Nephron (organoid): ENCODE results near the gene SORT1.

Experiments
- H3K27ac Mint-ChIP-seq, 3 experiments: 2 replicates each; pipeline ENCODE4 v1.8.0; 2020; ENCODE audit warnings: mixed read lengths in 3 of 3, mild to moderate bottlenecking in 2 of 3, moderate library complexity in 1 of 3
- H3K27me3 Mint-ChIP-seq: 2 replicates; pipeline ENCODE4 v1.8.0; 2021; ENCODE audit warnings: low read depth, mild to moderate bottlenecking, moderate library complexity, mixed read lengths
- H3K36me3 Mint-ChIP-seq: 2 replicates; pipeline ENCODE4 v1.8.0; 2020; ENCODE audit warnings: low read depth, mixed read lengths
- H3K4me1 Mint-ChIP-seq: 2 replicates; pipeline ENCODE4 v1.8.0; 2020; ENCODE audit warnings: mixed read lengths
- H3K4me3 Mint-ChIP-seq, 3 experiments: 2 replicates each; pipeline ENCODE4 v1.8.0; 2020; ENCODE audit warnings: mild to moderate bottlenecking in 3 of 3, mixed read lengths in 3 of 3, moderate library complexity in 2 of 3
- H3K9me3 Mint-ChIP-seq: 2 replicates; pipeline ENCODE4 v1.8.0; 2020; ENCODE audit warnings: mixed read lengths
- CTCF ChIP-seq, 3 experiments: fragments of 200-600 bp; sonication (generic); IDR thresholded peaks; one replicate each; pipeline ENCODE4 v1.5.0; 2021; ENCODE audit warnings: antibody characterized with exemption in 3 of 3; ENCODE audit not compliant: unreplicated experiment in 3 of 3

Gene SORT1

DNA sequence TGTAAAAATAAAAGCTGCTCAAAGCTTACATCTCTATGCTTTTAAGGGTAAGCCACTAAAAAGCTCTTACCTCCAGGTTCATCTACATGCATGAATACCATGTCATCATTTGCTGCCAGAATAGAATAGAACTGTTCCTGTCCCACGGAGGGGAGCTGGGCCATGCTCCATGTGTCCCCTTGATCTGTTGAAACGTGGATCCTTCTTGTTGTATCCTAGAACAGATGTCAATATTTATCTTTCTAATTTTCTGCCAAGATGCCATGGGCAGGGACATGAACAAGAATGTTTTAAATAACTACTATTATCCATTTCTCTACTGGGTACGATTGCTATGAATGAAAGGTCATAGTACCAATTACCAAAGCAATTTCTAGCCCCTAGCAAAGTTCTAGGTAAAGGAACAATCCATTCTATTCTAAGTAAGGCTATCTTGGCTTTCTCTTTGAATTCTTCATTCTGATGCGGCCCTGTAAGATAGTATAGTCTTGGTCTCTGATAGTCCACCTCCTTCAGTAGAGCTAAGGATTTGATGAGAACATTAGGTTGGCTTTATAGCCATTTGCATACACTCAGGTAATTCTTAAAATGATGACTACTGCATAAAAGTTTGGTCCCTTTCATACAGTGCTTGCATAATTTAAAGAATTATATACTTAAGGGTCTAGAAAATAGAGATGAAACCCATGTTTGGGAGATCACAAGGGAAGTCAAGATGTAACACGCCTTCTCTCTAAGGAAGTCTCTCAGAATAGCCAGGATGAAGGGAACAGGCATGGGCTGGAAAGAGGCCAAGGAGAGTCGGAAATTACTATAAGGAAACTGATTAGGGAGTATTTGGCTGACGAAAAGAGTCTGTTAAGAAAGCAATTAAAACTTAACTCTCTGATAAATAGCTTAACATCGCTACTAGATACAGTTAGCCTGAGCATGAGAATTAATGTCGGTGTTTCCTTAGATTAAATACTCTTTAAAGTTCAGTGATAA is 55.5 kb downstream of the SORT1 start:
- no peak for TF ChIP-seq CTCF (IDR thresholded peaks at IDR 0.05; ENCODE audit: unreplicated experiment in 3 of 3)
- Mint-ChIP-seq H3K4me3 (no peak overlapping the region), H3K27me3 (no peaks in the 10 kb centered on the region), H3K9me3 (no peaks in the 10 kb centered on the region), H3K4me1 (peaks cover 3% of the 10 kb centered on the region), H3K27ac (no peak overlapping the region), H3K36me3 (peaks cover 47% of the 10 kb centered on the region)

GRCh38 chr1:109338608-109339007 is 59.1 kb downstream of the SORT1 start:
- peaks cover 53% of the 10 kb centered on the region for H3K36me3 Mint-ChIP-seq
- H3K4me3 Mint-ChIP-seq = no peak overlapping the region
- H3K4me1 Mint-ChIP-seq = peaks cover 3% of the 10 kb centered on the region
- H3K27me3 Mint-ChIP-seq = no peaks in the 10 kb centered on the region
- no peak overlapping the region for H3K27ac Mint-ChIP-seq
- H3K9me3 Mint-ChIP-seq = peaks cover 3% of the 10 kb centered on the region
- no peak for TF ChIP-seq CTCF (IDR thresholded peaks at IDR 0.05; ENCODE audit: unreplicated experiment in 3 of 3)

- Mint-ChIP-seq H3K9me3 (peaks cover 8% of the 10 kb centered on the region), H3K4me3 (no peak overlapping the region), H3K27ac (no peak overlapping the region), H3K36me3 (peaks cover 55% of the 10 kb centered on the region), H3K4me1 (peaks cover 3% of the 10 kb centered on the region), H3K27me3 (no peaks in the 10 kb centered on the region)
- no peak for TF ChIP-seq CTCF (IDR thresholded peaks at IDR 0.05; ENCODE audit: unreplicated experiment in 3 of 3)
Observed at GRCh38 chr1:109338091-109338490, 59.6 kb downstream of the SORT1 start.

DNA sequence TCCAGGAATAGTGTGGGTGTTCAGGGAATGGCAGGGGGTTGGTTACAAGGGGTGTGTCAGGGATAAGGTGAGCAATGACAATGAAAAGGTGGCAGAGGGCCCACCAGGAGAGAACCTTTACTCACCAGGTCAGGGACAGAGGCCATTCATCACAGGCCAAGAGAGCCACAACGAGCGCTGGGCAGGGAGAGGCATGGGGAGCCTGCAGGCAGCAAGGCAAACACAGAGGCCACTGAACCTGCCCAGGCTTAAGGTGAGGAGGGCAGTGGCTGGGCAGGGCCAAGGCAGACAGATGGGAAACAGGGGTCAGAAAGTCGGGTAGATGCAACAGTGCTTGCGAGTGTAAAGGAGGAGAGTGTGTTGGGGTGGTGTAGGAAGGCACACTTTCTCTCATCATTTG is 62.6 kb downstream of the SORT1 start:
- H3K27ac Mint-ChIP-seq = no peak overlapping the region
- H3K9me3 Mint-ChIP-seq = peaks cover 30% of the 10 kb centered on the region
- TF ChIP-seq CTCF (IDR thresholded peaks at IDR 0.05; ENCODE audit: unreplicated experiment in 3 of 3) = no peak
- H3K4me3 Mint-ChIP-seq = no peak overlapping the region
- H3K4me1 Mint-ChIP-seq = no peaks in the 10 kb centered on the region
- H3K27me3 Mint-ChIP-seq = no peaks in the 10 kb centered on the region
- peaks cover 76% of the 10 kb centered on the region for H3K36me3 Mint-ChIP-seq

GRCh38 chr1:109331113-109331512 is 66.6 kb downstream of the SORT1 start:
- peaks cover 69% of the 10 kb centered on the region for H3K36me3 Mint-ChIP-seq

More at GRCh38 chr1:109331113-109331512, 66.6 kb downstream of the SORT1 start:
- no peak overlapping the region for H3K27ac Mint-ChIP-seq
- no peaks in the 10 kb centered on the region for H3K27me3 Mint-ChIP-seq
- no peak for TF ChIP-seq CTCF (IDR thresholded peaks at IDR 0.05; ENCODE audit: unreplicated experiment in 3 of 3)
- H3K4me3 Mint-ChIP-seq = no peak overlapping the region
- H3K4me1 Mint-ChIP-seq = no peaks in the 10 kb centered on the region
- H3K9me3 Mint-ChIP-seq = peaks cover 34% of the 10 kb centered on the region
